OCI-LY1 (cell line): ENCODE results near the gene AGAP3.

Experiments
- CTCF ChIP-seq: fragments of 200-600 bp; sonication (generic), shearing (Covaris generic); IDR thresholded peaks from 2 replicates; pipeline ENCODE4 v1.5.1; 2017; ENCODE audit warnings: mild to moderate bottlenecking, antibody characterized with exemption, low read length, moderate library complexity, mixed read lengths
- EZH2 ChIP-seq: fragments of 200-600 bp; sonication (generic), shearing (Covaris generic); IDR thresholded peaks from 2 replicates; pipeline ENCODE4 v1.8.0; 2017; ENCODE audit warnings: borderline replicate concordance, mixed run types, mild to moderate bottlenecking, antibody characterized with exemption, low read length, moderate library complexity, mixed read lengths

GRCh38 chr7:151073990-151074389, 12.3 kb upstream of the AGAP3 start:
- TF ChIP-seq CTCF (no peak), EZH2 (no peak)
